ENCODE data around the gene ADPRH. TPM values are rescaled to one million over a fixed set of nuclear protein-coding genes. Genes with fewer than 3 reads are reported as not detected.
"Not testable (repeated sequence)": the region's sequence is repeated elsewhere in the genome, so short reads cannot be mapped to it uniquely, and the experiment has no call there.

The ADPRH gene
- total RNA-seq (2014; rRNA removed; shearing (Covaris generic)): 0.06 and 0.15 TPM in 2 replicates

GRCh38 chr3:119579366-119580066, at the start of gene ADPRH:
Gene ADPRH (plus strand): TSS chr3:119579492. CDS start chr3:119582170, 2,678 bp downstream.
- no peaks in the 10 kb centered on the region for H3K27me3 ChIP-seq
- no peak within 1 kb of the TSS for H3K4me3 ChIP-seq
- no peak for DNase-seq
- H3K4me1 ChIP-seq: no peaks in the 10 kb centered on the region
- H3K27ac ChIP-seq: no peak within 1 kb of the TSS
- no peaks in the 10 kb centered on the region for H3K9me3 ChIP-seq (replicated peaks)
- H3K36me3 ChIP-seq: no peaks in the 10 kb centered on the region

GRCh38 chr3:119529883-119530282, 49.4 kb upstream of the ADPRH start:
- H3K4me3 ChIP-seq: no peak overlapping the region
- no peaks in the 10 kb centered on the region; the same call in 1 of the 2 replicates for H3K36me3 ChIP-seq
- no peak for DNase-seq
- H3K4me1 ChIP-seq: no peaks in the 10 kb centered on the region
- no peak overlapping the region for H3K27ac ChIP-seq
- H3K9me3 ChIP-seq (replicated peaks): no peaks in the 10 kb centered on the region
- no peaks in the 10 kb centered on the region for H3K27me3 ChIP-seq

- Histone ChIP-seq H3K27ac (no peak overlapping the region), H3K9me3 (replicated peaks) (no peaks in the 10 kb centered on the region), H3K4me1 (no peaks in the 10 kb centered on the region), H3K36me3 (no peaks in the 10 kb centered on the region), H3K27me3 (no peaks in the 10 kb centered on the region), H3K4me3 (no peak overlapping the region)
- no peak for DNase-seq
Observed at GRCh38 chr3:119530456-119530855, 48.8 kb upstream of the ADPRH start.

- no peak overlapping the region for H3K4me3 ChIP-seq
- H3K9me3 ChIP-seq (replicated peaks): no peaks in the 10 kb centered on the region
- no peak for DNase-seq
- H3K27ac ChIP-seq: no peak overlapping the region
- H3K4me1 ChIP-seq: no peaks in the 10 kb centered on the region
- H3K27me3 ChIP-seq: no peaks in the 10 kb centered on the region
- H3K36me3 ChIP-seq: no peaks in the 10 kb centered on the region
Observed at GRCh38 chr3:119531151-119531550, 48.1 kb upstream of the ADPRH start.

GRCh38 chr3:119534296-119534695, 45.0 kb upstream of the ADPRH start:
- Histone ChIP-seq H3K4me3 (no peak overlapping the region), H3K9me3 (replicated peaks) (no peaks in the 10 kb centered on the region), H3K36me3 (no peaks in the 10 kb centered on the region), H3K27me3 (no peaks in the 10 kb centered on the region), H3K4me1 (no peaks in the 10 kb centered on the region), H3K27ac (no peak overlapping the region)
- no peak for DNase-seq

GRCh38 chr3:119536757-119537156, 42.5 kb upstream of the ADPRH start:
- no peaks in the 10 kb centered on the region for H3K27me3 ChIP-seq
- no peak overlapping the region for H3K27ac ChIP-seq
- H3K36me3 ChIP-seq: no peaks in the 10 kb centered on the region
- DNase-seq: no peak
- no peaks in the 10 kb centered on the region for H3K4me1 ChIP-seq
- H3K9me3 ChIP-seq (replicated peaks): no peaks in the 10 kb centered on the region
- no peak overlapping the region for H3K4me3 ChIP-seq

- no peaks in the 10 kb centered on the region for H3K27me3 ChIP-seq
- no peak overlapping the region for H3K27ac ChIP-seq
- H3K4me1 ChIP-seq: no peaks in the 10 kb centered on the region
- no peak for DNase-seq
- H3K4me3 ChIP-seq: no peak overlapping the region
- H3K9me3 ChIP-seq (replicated peaks): no peaks in the 10 kb centered on the region
- H3K36me3 ChIP-seq: no peaks in the 10 kb centered on the region
Observed at GRCh38 chr3:119538772-119539171, 40.5 kb upstream of the ADPRH start.

- H3K27ac ChIP-seq: no peak overlapping the region
- no peaks in the 10 kb centered on the region for H3K27me3 ChIP-seq
- no peaks in the 10 kb centered on the region for H3K9me3 ChIP-seq (replicated peaks)
- H3K4me1 ChIP-seq: no peaks in the 10 kb centered on the region
- DNase-seq: no peak
- no peak overlapping the region for H3K4me3 ChIP-seq
- H3K36me3 ChIP-seq: no peaks in the 10 kb centered on the region
Observed at GRCh38 chr3:119541547-119541946, 37.7 kb upstream of the ADPRH start.

- Histone ChIP-seq H3K36me3 (no peaks in the 10 kb centered on the region), H3K4me1 (no peaks in the 10 kb centered on the region), H3K27me3 (no peaks in the 10 kb centered on the region), H3K9me3 (replicated peaks) (no peaks in the 10 kb centered on the region), H3K4me3 (no peak overlapping the region), H3K27ac (no peak overlapping the region)
- DNase-seq: no peak
Observed at GRCh38 chr3:119542168-119542767, 37.0 kb upstream of the ADPRH start.

GRCh38 chr3:119543147-119543546, 36.1 kb upstream of the ADPRH start:
- H3K36me3 ChIP-seq: no peaks in the 10 kb centered on the region
- no peaks in the 10 kb centered on the region for H3K4me1 ChIP-seq
- H3K27me3 ChIP-seq: no peaks in the 10 kb centered on the region
- DNase-seq: no peak
- no peak overlapping the region for H3K27ac ChIP-seq
- H3K4me3 ChIP-seq: no peak overlapping the region
- no peaks in the 10 kb centered on the region for H3K9me3 ChIP-seq (replicated peaks)

- no peaks in the 10 kb centered on the region for H3K9me3 ChIP-seq (replicated peaks)
- DNase-seq: no peak
- H3K36me3 ChIP-seq: no peaks in the 10 kb centered on the region
- no peaks in the 10 kb centered on the region for H3K27me3 ChIP-seq
- H3K4me1 ChIP-seq: no peaks in the 10 kb centered on the region
- no peak overlapping the region for H3K4me3 ChIP-seq
- no peak overlapping the region for H3K27ac ChIP-seq
Observed at GRCh38 chr3:119547227-119547626, 32.1 kb upstream of the ADPRH start.

- DNase-seq: no peak
- Histone ChIP-seq H3K4me3 (no peak overlapping the region), H3K36me3 (no peaks in the 10 kb centered on the region), H3K4me1 (no peaks in the 10 kb centered on the region), H3K27me3 (no peaks in the 10 kb centered on the region), H3K27ac (no peak overlapping the region), H3K9me3 (replicated peaks) (no peaks in the 10 kb centered on the region)
Observed at GRCh38 chr3:119548341-119548740, 31.0 kb upstream of the ADPRH start.

- no peak overlapping the region for H3K4me3 ChIP-seq
- no peak overlapping the region for H3K27ac ChIP-seq
- H3K4me1 ChIP-seq: no peaks in the 10 kb centered on the region
- H3K27me3 ChIP-seq: no peaks in the 10 kb centered on the region; the same call in 1 of the 2 replicates
- H3K36me3 ChIP-seq: no peaks in the 10 kb centered on the region
- no peak for DNase-seq
- no peaks in the 10 kb centered on the region for H3K9me3 ChIP-seq (replicated peaks)
Observed at GRCh38 chr3:119550192-119550910, 28.9 kb upstream of the ADPRH start.

- Histone ChIP-seq H3K9me3 (replicated peaks) (no peaks in the 10 kb centered on the region), H3K36me3 (no peaks in the 10 kb centered on the region), H3K27ac (no peak overlapping the region), H3K27me3 (no peaks in the 10 kb centered on the region; the same call in 1 of the 2 replicates), H3K4me3 (no peak overlapping the region), H3K4me1 (no peaks in the 10 kb centered on the region)
- no peak for DNase-seq
Observed at GRCh38 chr3:119551598-119551997, 27.7 kb upstream of the ADPRH start.

- H3K27me3 ChIP-seq; H3K27ac ChIP-seq; H3K4me3 ChIP-seq; H3K9me3 ChIP-seq (replicated peaks); H3K36me3 ChIP-seq; H3K4me1 ChIP-seq; DNase-seq: not testable (repeated sequence)
Observed at GRCh38 chr3:119552928-119553327, 26.4 kb upstream of the ADPRH start.
